GM10266 (cell line): Measurements from ENCODE around the gene KYAT1.
A peak's percentile ranks its signal among the peaks of the same experiment; 100 is the strongest.

Experiments
- DNase-seq: peaks from one replicate; pipeline ENCODE4 v3.0.0; 2012; ENCODE audit errors: extremely low spot score
- CTCF ChIP-seq: IDR thresholded peaks from 2 replicates; pipeline ENCODE4 v1.5.1; 2012; ENCODE audit warnings: mild to moderate bottlenecking, low read depth; ENCODE audit not compliant: control insufficient read depth, insufficient read depth; ENCODE audit errors: missing control alignments

Gene KYAT1

GRCh38 chr9:128881884-128882676 lies at the start of gene KYAT1, which contains the start of gene LRRC8A:
KYAT1 (minus strand) TSS chr9:128881950; CDS start chr9:128845405, 36,545 bp downstream.
LRRC8A (plus strand) TSS chr9:128882133; CDS start chr9:128907165, 25,032 bp downstream.
- peak; percentile 97 for DNase-seq

GRCh38 chr9:128929560-128929959 lies 47.8 kb upstream of the KYAT1 start:
- no peak for DNase-seq
- no peak for TF ChIP-seq CTCF

More at GRCh38 chr9:128881884-128882676, at the start of gene KYAT1, which contains the start of gene LRRC8A:
- peak; percentile 30 for TF ChIP-seq CTCF

GRCh38 chr9:128928624-128929023 lies 46.9 kb upstream of the KYAT1 start:
- no peak for TF ChIP-seq CTCF

DNA sequence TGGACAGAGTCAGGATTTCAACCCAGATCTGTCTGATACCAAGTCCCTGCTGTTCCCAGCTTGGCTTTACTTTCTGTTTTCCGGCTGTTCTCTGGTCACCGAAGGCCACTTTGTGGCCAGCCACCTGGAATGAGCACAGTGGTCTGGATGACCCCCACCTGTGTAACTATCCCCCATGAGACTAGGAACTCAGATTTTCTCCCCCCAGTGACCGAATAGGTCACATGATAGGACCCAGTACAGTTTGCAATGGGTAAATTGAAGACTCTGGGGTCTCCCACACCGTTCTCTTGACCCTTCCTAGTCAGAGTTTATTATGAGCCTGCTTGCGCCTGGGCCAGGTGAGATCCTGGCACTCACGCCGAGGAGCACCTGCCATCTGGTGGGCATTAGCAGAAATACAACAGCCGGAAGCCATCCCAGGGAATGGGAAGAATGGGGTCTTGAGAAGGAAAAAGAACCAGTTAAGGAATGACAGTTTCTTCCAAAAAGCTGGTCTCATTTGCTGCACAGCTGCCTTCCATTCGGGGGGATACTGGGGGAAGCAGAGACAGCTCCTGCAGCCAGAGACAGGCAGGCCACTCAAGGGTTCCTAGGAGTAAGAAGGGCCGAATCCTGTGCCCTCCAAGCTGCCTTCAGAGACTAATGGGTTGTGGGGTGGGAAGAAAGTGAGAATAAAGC lies 46.1 kb upstream of the KYAT1 start:
- DNase-seq = peak; percentile 76
- TF ChIP-seq CTCF = peak; percentile 91

More at GRCh38 chr9:128928624-128929023, 46.9 kb upstream of the KYAT1 start:
- DNase-seq = no peak

GRCh38 chr9:128923493-128923883 lies 41.7 kb upstream of the KYAT1 start:
- no peak for TF ChIP-seq CTCF
- DNase-seq = no peak

GRCh38 chr9:128921881-128922763 lies 40.4 kb upstream of the KYAT1 start:
- DNase-seq = no peak
- TF ChIP-seq CTCF = no peak
